22Rv1 (cell line): ENCODE results near the gene UCHL3.

ENCODE experiments used
- ZFX ChIP-seq: fragments of 450-650 bp; IDR thresholded peaks from 2 replicates; pipeline ENCODE4 v1.6.1; 2017; ENCODE audit warnings: antibody characterized with exemption, borderline replicate concordance
- TF ChIP-seq, protein P1 (sequence below): fragments of 450-650 bp; IDR thresholded peaks from 2 replicates; pipeline ENCODE4 v1.5.1; 2017; ENCODE audit warnings: mild to moderate bottlenecking

DNA sequence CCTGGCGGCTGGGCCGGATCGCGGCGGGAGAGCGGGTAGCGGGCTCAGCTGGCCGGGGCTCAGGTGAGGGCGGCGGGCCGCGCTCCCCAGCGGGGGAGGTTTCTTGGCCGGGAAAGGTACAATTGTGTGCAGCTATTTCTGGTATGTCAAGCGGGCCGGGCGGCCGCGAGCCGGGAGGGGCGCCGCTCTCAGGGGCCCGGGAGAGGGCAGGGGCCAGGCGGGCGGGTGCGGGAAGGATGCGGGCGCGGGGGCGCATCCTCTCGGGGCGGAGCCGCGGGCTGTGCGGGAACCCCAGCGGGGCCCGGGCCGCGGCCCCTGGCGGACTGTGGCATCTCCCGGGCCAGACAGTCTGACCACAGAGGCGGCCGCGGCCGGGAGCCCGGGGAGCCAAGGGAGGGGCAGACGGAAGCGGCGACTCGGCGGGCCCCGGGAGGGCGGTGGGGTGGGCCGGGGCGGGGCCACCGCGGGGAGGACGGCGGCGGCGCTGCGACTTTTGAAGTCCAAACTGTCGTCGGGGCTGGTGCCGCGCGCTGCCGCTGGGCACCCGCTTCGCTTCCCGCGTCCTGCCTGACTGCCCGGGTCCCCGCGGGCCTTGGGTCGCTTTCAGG is 86.3 kb downstream of the UCHL3 start, which contains the start of gene LMO7:
- TF ChIP-seq, protein P1, sequence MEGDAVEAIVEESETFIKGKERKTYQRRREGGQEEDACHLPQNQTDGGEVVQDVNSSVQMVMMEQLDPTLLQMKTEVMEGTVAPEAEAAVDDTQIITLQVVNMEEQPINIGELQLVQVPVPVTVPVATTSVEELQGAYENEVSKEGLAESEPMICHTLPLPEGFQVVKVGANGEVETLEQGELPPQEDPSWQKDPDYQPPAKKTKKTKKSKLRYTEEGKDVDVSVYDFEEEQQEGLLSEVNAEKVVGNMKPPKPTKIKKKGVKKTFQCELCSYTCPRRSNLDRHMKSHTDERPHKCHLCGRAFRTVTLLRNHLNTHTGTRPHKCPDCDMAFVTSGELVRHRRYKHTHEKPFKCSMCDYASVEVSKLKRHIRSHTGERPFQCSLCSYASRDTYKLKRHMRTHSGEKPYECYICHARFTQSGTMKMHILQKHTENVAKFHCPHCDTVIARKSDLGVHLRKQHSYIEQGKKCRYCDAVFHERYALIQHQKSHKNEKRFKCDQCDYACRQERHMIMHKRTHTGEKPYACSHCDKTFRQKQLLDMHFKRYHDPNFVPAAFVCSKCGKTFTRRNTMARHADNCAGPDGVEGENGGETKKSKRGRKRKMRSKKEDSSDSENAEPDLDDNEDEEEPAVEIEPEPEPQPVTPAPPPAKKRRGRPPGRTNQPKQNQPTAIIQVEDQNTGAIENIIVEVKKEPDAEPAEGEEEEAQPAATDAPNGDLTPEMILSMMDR: 0 out of 2 replicates have a peak, but pooled peaks have one; percentile 9
- no peak for TF ChIP-seq ZFX
